ENCODE measurements around the gene ZRANB3. TPM values are rescaled to one million over a fixed set of nuclear protein-coding genes. Genes with fewer than 3 reads are reported as not detected.

ZRANB3 gene
- total RNA-seq, 1 experiment from 2014 or later, result 12.0 TPM

- BruUV-seq (replicated peaks), result no TSS peak
- POLR2A ChIA-PET, result no interaction called here
- CTCF ChIA-PET, result no interaction called here
- Histone ChIP-seq H3K27me3 (ENCODE audit: insufficient read depth, low read length) (no peaks in the 10 kb centered on the region), H3K4me1 (ENCODE audit: control insufficient read depth in 1 of 2, insufficient read depth in 2 of 2, low read length in 2 of 2) (no peaks in the 10 kb centered on the region), H3K36me3 (ENCODE audit: control insufficient read depth in 1 of 2, insufficient read depth in 2 of 2, low read length in 2 of 2) (no peaks in the 10 kb centered on the region), H3K9me3 (ENCODE audit: control insufficient read depth in 1 of 2, insufficient read depth in 1 of 2, low read depth in 1 of 2, low read length in 2 of 2) (no peaks in the 10 kb centered on the region), H3K9ac (ENCODE audit: low read length) (no peak overlapping the region), H3K9me2 (ENCODE audit: insufficient read depth) (no peaks in the 10 kb centered on the region), H3K4me3 (replicated peaks in 1 of 2; ENCODE audit: low read depth in 1 of 2, low read length in 2 of 2) (no peak overlapping the region), H3K4me2 (ENCODE audit: low read length) (no peak overlapping the region), H2AFZ (ENCODE audit: low read depth, low read length, poor library complexity, severe bottlenecking) (no peak overlapping the region), H3K27ac (ENCODE audit: low read depth, low read length) (no peak overlapping the region), H3K79me2 (ENCODE audit: insufficient read depth, low read length) (no peaks in the 10 kb centered on the region), H4K20me1 (ENCODE audit: insufficient read depth) (no peaks in the 10 kb centered on the region)
- DNase-seq (ENCODE audit: low read depth, low spot score), result no peak
- no peak for ATAC-seq
- intact Hi-C loops (cut with micrococcal nuclease), result no loop called here
- RAD21 ChIA-PET (ENCODE audit: low non-redundant PET in 1 of 2, low total read pairs in 2 of 2, uncharacterized antibody in 2 of 2, unreplicated experiment in 2 of 2), result no interaction called here
- no peak for TF ChIP-seq POLR2AphosphoS5 (IDR thresholded peaks at IDR 0.05; ENCODE audit: low read depth, low read length)
- no peak for TF ChIP-seq CTCF (IDR thresholded peaks at IDR 0.05 in 2 of 3, conservative IDR thresholded peaks at IDR 0.05 in 1 of 3; ENCODE audit: borderline replicate concordance in 1 of 3, insufficient read depth in 1 of 3, low read depth in 2 of 3, low read length in 2 of 3)
- TF ChIP-seq SP1 (IDR thresholded peaks at IDR 0.05; ENCODE audit: low read depth), result no peak
- no peak for TF ChIP-seq TCF7L2 (IDR thresholded peaks at IDR 0.05; ENCODE audit: borderline replicate concordance, extremely low read depth, insufficient read depth, insufficient read length)
- no peak for TF ChIP-seq ATF3 (IDR thresholded peaks at IDR 0.05)
- no peak for TF ChIP-seq CBX3 (IDR thresholded peaks at IDR 0.05; ENCODE audit: low read depth)
- no peak for TF ChIP-seq ZNF274 (IDR thresholded peaks at IDR 0.05; ENCODE audit: low read depth, low read length)
Observed at GRCh38 chr2:135208016-135208415, 323.0 kb downstream of the ZRANB3 start.

GRCh38 chr2:135203944-135204343 lies 327.1 kb downstream of the ZRANB3 start:
- CTCF ChIA-PET, result no interaction called here
- Histone ChIP-seq H3K27ac (ENCODE audit: low read depth, low read length) (no peak overlapping the region), H4K20me1 (ENCODE audit: insufficient read depth) (no peaks in the 10 kb centered on the region), H3K9me3 (ENCODE audit: control insufficient read depth in 1 of 2, insufficient read depth in 1 of 2, low read depth in 1 of 2, low read length in 2 of 2) (no peaks in the 10 kb centered on the region), H3K4me2 (ENCODE audit: low read length) (no peak overlapping the region), H3K79me2 (ENCODE audit: insufficient read depth, low read length) (no peaks in the 10 kb centered on the region), H2AFZ (ENCODE audit: low read depth, low read length, poor library complexity, severe bottlenecking) (no peak overlapping the region), H3K27me3 (ENCODE audit: insufficient read depth, low read length) (no peaks in the 10 kb centered on the region), H3K9me2 (ENCODE audit: insufficient read depth) (no peaks in the 10 kb centered on the region), H3K36me3 (ENCODE audit: control insufficient read depth in 1 of 2, insufficient read depth in 2 of 2, low read length in 2 of 2) (no peaks in the 10 kb centered on the region), H3K9ac (ENCODE audit: low read length) (no peak overlapping the region), H3K4me1 (ENCODE audit: control insufficient read depth in 1 of 2, insufficient read depth in 2 of 2, low read length in 2 of 2) (no peaks in the 10 kb centered on the region), H3K4me3 (replicated peaks in 1 of 2; ENCODE audit: low read depth in 1 of 2, low read length in 2 of 2) (no peak overlapping the region)
- BruUV-seq (replicated peaks), result no TSS peak
- RAD21 ChIA-PET (ENCODE audit: low non-redundant PET in 1 of 2, low total read pairs in 2 of 2, uncharacterized antibody in 2 of 2, unreplicated experiment in 2 of 2), result no interaction called here
- ATAC-seq (no peak), DNase-seq (ENCODE audit: low read depth, low spot score) (no peak)
- POLR2A ChIA-PET, result no interaction called here
- intact Hi-C loops (cut with micrococcal nuclease), result no loop called here
- TF ChIP-seq SRF (IDR thresholded peaks at IDR 0.05; ENCODE audit: low read depth), result no peak
- no peak for TF ChIP-seq TCF7L2 (IDR thresholded peaks at IDR 0.05; ENCODE audit: borderline replicate concordance, extremely low read depth, insufficient read depth, insufficient read length)
- TF ChIP-seq ELF1 (IDR thresholded peaks at IDR 0.05; ENCODE audit: borderline replicate concordance, low read depth), result no peak
- TF ChIP-seq CEBPB (IDR thresholded peaks at IDR 0.05; ENCODE audit: low read depth), result no peak
- no peak for TF ChIP-seq CTCF (IDR thresholded peaks at IDR 0.05 in 2 of 3, conservative IDR thresholded peaks at IDR 0.05 in 1 of 3; ENCODE audit: borderline replicate concordance in 1 of 3, insufficient read depth in 1 of 3, low read depth in 2 of 3, low read length in 2 of 3)
- TF ChIP-seq YY1 (IDR thresholded peaks at IDR 0.05; ENCODE audit: extremely low read depth, insufficient replicate concordance, low read depth, low read length), result no peak
- TF ChIP-seq FOSL1 (IDR thresholded peaks at IDR 0.05; ENCODE audit: low read depth), result no peak

Measured in HCT116 (cell line).